Naive thymus-derived CD4-positive, alpha-beta T cell (primary cell): ENCODE data around the gene COX19. TPM values are rescaled to one million over a fixed set of nuclear protein-coding genes. Genes with fewer than 3 reads are reported as not detected.

Experiments
- ATAC-seq: fragments of 150-1000 bp; cut with Tn5 transposase; 2 replicates; pipeline ENCODE4 v1.10.0; 2021; ENCODE audit warnings: mild to moderate bottlenecking, moderate library complexity
- CTCF ChIA-PET: fragments of 350-600 bp; sonication (Branson Sonifier 250); formaldehyde crosslinking; loops from one replicate; lab custom pipeline; 2021; ENCODE audit warnings: antibody characterized with exemption; lab: Charles Lee
- POLR2A ChIA-PET: fragments of 350-600 bp; sonication (Branson Sonifier 250); formaldehyde crosslinking; loops from one replicate; lab custom pipeline; 2021; ENCODE audit warnings: antibody characterized with exemption, inconsistent platforms; lab: Charles Lee
- DNase-seq, 9 donors: peaks; one replicate each; pipeline versions ENCODE4 v3.0.0 to v3.0.0-alpha.2; 2020 to 2022; ENCODE audit warnings: mixed read lengths in 1 of 9
- H3K27ac ChIP-seq: one replicate; pipeline ENCODE4 v1.7.0; 2013; ENCODE audit warnings: mild to moderate bottlenecking, low read depth, low read length, moderate library complexity
- H3K27me3 ChIP-seq, 2 donors: one replicate each; pipeline ENCODE4 v1.7.0; 2013; ENCODE audit warnings: low read length in 2 of 2, mild to moderate bottlenecking in 2 of 2, moderate library complexity in 2 of 2; ENCODE audit not compliant: control insufficient read depth in 2 of 2, insufficient read depth in 2 of 2
- H3K36me3 ChIP-seq, 3 experiments: 1 replicate in 2 of 3; 2 replicates in 1 of 3; pipeline ENCODE4 v1.7.0; 2013; ENCODE audit warnings: low read length in 3 of 3, mild to moderate bottlenecking in 3 of 3, moderate library complexity in 1 of 3; ENCODE audit not compliant: insufficient read depth in 3 of 3, control insufficient read depth in 2 of 3
- H3K4me1 ChIP-seq, 2 donors: one replicate each; pipeline ENCODE4 v1.7.0; 2013; ENCODE audit warnings: low read length in 2 of 2, mild to moderate bottlenecking in 2 of 2, moderate library complexity in 1 of 2; ENCODE audit not compliant: control insufficient read depth in 2 of 2, insufficient read depth in 2 of 2
- H3K4me3 ChIP-seq: 2 replicates; pipeline ENCODE4 v1.7.0; 2013; ENCODE audit warnings: mild to moderate bottlenecking, low read length
- H3K9me3 ChIP-seq, 3 experiments: 1 replicate in 2 of 3; 2 replicates in 1 of 3; pipeline ENCODE4 v1.7.0; 2013; ENCODE audit warnings: low read length in 3 of 3; ENCODE audit not compliant: control insufficient read depth in 2 of 3
- H3K27ac Mint-ChIP-seq, 9 donors: one replicate each; pipeline ENCODE4 v1.8.0; 2020 to 2022; ENCODE audit warnings: mixed read lengths in 9 of 9, mild to moderate bottlenecking in 8 of 9, moderate library complexity in 5 of 9, inconsistent platforms in 2 of 9
- H3K27me3 Mint-ChIP-seq, 5 donors: one replicate each; pipeline ENCODE4 v1.8.0; 2021 to 2022; ENCODE audit warnings: mixed read lengths in 5 of 5, mild to moderate bottlenecking in 1 of 5
- H3K36me3 Mint-ChIP-seq, 5 donors: one replicate each; pipeline ENCODE4 v1.8.0; 2020 to 2022; ENCODE audit warnings: mixed read lengths in 5 of 5, mild to moderate bottlenecking in 3 of 5, inconsistent platforms in 1 of 5
- H3K4me1 Mint-ChIP-seq, 7 donors: one replicate each; pipeline ENCODE4 v1.8.0; 2020 to 2022; ENCODE audit warnings: mixed read lengths in 7 of 7, mild to moderate bottlenecking in 3 of 7, inconsistent platforms in 1 of 7
- H3K4me3 Mint-ChIP-seq, 10 donors: one replicate each; pipeline ENCODE4 v1.8.0; 2020 to 2022; ENCODE audit warnings: mild to moderate bottlenecking in 10 of 10, mixed read lengths in 10 of 10, moderate library complexity in 6 of 10, inconsistent platforms in 2 of 10
- H3K9me3 Mint-ChIP-seq, 11 donors: one replicate each; pipeline ENCODE4 v1.8.0; 2020 to 2022; ENCODE audit warnings: mixed read lengths in 11 of 11, mild to moderate bottlenecking in 4 of 11, inconsistent platforms in 1 of 11, moderate library complexity in 1 of 11
- intact Hi-C, 2 donors: fragments of 100-400 bp; cut with micrococcal nuclease; formaldehyde crosslinking; loops; one replicate each; pipeline ENCODE4 v1.15.1; 2023
- polyA plus RNA-seq, 2 donors: library from polyadenylated mRNA; unstranded; fragments of 300-500 nt; fragmentation: Illumina TruSeq; gene quantifications; one replicate each; pipeline ENCODE4 v1.2.3, GENCODE V29; 2021
- total RNA-seq, 6 experiments: library from RNA in 5 of 6; stranded (reverse) in 5 of 6; gene quantifications; 1 replicate in 5 of 6; 2 replicates in 1 of 6; pipeline ENCODE4 v1.2.3 and lab custom pipeline; 2021 to 2026

The COX19 gene
- total and polyA plus RNA-seq, 7 experiments from 2014 or later = 18.3 to 48.2 (median 45.1) TPM

DNA sequence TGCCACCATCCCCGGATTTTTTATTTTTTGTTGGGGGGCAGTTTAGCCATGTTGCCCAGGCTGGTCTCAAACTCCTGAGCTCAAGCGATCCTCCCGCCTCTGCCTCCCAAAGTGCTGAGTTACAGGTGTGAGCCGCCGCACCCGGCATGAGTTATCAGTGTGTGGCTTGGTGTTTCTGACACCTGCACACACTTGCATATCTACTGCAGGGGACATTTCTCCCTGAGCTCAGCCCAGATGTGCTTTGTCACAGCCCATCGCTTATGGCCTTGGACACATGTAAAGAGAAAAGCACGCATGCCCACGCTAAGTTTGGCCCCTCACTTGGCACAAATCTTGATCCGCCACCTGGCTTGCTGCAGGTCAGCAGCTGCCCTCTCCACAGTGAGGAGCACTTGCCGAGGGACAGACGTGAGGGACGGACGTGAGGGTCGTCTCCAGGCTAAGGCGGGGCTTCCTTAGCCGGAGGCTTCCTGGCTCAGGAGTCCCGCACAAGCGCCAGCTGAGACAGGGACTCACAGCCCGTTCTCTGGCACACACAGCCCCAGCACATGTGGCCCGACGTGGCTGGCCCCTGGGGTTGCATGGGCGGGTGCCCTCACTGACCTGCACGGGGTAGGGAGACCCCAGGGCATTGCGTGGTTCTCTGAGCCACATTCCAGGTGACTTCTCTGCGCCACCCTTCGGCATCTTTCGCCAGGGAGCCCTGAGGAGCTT, 19.4 kb upstream of the COX19 start:
- Mint-ChIP-seq H3K4me3 (no peak overlapping the region), H3K27ac (no peak overlapping the region), H3K27me3 (no peaks in the 10 kb centered on the region), H3K4me1 (peaks cover 0 to 6% (median 4%) of the 10 kb centered on the region in 7 donors), H3K36me3 (no peaks in the 10 kb centered on the region), H3K9me3 (no peaks in the 10 kb centered on the region)
- POLR2A ChIA-PET = interaction anchor here (3.5 kb wide), 1 partner anchor 71 kb away, joined by 25 read pairs; no protein-coding TSS in a partner anchor
- CTCF ChIA-PET = interaction anchor here (1.3 to 7.5 kb wide), 11 partner anchors 17 to 184 kb away, joined by 3 to 170 read pairs (median 7); partner anchors contain the start of genes COX19 and GPR146
- Histone ChIP-seq H3K27ac (no peak overlapping the region), H3K4me3 (no peak overlapping the region), H3K36me3 (peaks cover 0 to 31% (median 0%) of the 10 kb centered on the region in 3 experiments), H3K27me3 (no peaks in the 10 kb centered on the region), H3K4me1 (peaks cover 4 to 5% of the 10 kb centered on the region in 2 donors), H3K9me3 (no peaks in the 10 kb centered on the region)
- DNase-seq (no peak), ATAC-seq (no peak)
- intact Hi-C loops = loop anchor here in 1 of 2 donors (5.0 kb wide), 2 partner anchors 33 to 53 kb away; no protein-coding TSS in a partner anchor

- H3K4me3 ChIP-seq = no peak overlapping the region
- POLR2A ChIA-PET = interaction anchor here (0.6 to 3.5 kb wide), 9 partner anchors 18 to 176 kb away, joined by 3 to 25 read pairs (median 4); partner anchors contain the start of gene COX19
- Mint-ChIP-seq H3K36me3 (no peaks in the 10 kb centered on the region), H3K4me3 (peak overlapping the region in 1 of 10 donors; percentile 16), H3K9me3 (no peaks in the 10 kb centered on the region), H3K4me1 (peaks cover 0 to 6% (median 5%) of the 10 kb centered on the region in 7 donors), H3K27me3 (no peaks in the 10 kb centered on the region), H3K27ac (peak overlapping the region in 2 of 9 donors; percentile 28 to 51)
- H3K27ac ChIP-seq = no peak overlapping the region
- peak; percentile 100 for ATAC-seq
- DNase-seq = peak; percentile 78 to 90 (median 89)
- H3K36me3 ChIP-seq = peaks cover 0 to 21% (median 0%) of the 10 kb centered on the region in 3 experiments
- no peaks in the 10 kb centered on the region for H3K9me3 ChIP-seq
- no peaks in the 10 kb centered on the region for H3K27me3 ChIP-seq
- CTCF ChIA-PET = interaction anchor here (0.6 to 7.5 kb wide), 31 partner anchors 8 to 1415 kb away, joined by 3 to 170 read pairs (median 5); partner anchors contain the start of genes COX19 and GPR146
- intact Hi-C loops = loop anchor here (1.0 to 5.0 kb wide), 10 partner anchors 18 to 183 kb away; partner anchors contain the start of genes COX19 (in 1 of the 2) and GPR146 (in 1 of the 2)
- peaks cover 4 to 5% of the 10 kb centered on the region in 2 donors for H3K4me1 ChIP-seq
Observed at GRCh38 chr7:992709-993607, 17.6 kb upstream of the COX19 start.

DNA sequence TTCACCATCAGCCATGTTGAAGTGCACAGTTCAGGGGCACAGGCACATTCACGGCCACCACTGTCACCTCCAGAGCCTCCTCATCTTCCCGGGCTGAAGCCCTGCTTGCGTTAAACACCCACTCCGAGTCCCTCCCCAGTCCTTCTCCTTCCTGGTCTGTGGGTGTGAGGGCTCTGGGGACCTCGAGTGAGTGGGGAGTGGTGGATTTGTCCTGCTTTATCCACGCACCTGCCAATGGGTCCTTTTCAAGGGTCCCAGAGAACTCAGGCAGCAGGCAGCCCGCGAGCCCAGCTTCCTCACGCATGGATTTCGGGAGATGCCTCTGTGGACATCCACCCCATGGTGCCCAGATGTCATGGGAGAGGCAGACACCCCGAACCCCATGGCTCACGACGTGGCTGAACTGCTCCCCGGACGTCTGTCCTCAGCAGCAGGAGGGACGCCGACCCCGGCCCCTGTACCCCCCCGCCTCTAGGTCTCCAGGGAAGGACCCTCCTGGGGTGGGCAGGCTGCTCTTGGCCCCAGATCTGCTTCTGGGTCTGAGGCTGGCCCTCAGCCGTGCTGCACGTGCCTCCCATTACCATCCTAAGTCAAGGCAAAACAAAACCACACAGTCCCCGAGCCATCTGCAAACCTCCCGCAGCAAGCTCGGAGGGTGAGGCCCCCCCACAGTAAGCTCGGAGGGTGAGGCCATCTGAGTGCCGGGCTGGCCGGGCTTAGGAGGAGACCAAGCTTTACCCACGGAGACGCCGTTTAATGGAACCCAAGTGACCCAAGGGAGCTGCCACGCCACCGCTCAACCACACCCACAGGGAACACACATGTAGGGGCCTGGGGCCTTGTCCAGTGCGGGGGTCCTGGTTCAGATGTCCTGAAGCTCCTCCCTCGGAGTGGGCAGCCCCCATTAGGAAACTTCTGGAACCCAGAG, 16.6 kb upstream of the COX19 start:
- H3K27me3 ChIP-seq = no peaks in the 10 kb centered on the region
- no peak overlapping the region for H3K27ac ChIP-seq
- POLR2A ChIA-PET = interaction anchor here (0.7 to 3.5 kb wide), 4 partner anchors 17 to 74 kb away, joined by 3 to 25 read pairs (median 4); partner anchors contain the start of gene COX19
- Mint-ChIP-seq H3K27ac (no peak overlapping the region), H3K27me3 (no peaks in the 10 kb centered on the region), H3K4me1 (peaks cover 0 to 6% (median 5%) of the 10 kb centered on the region in 7 donors), H3K4me3 (no peak overlapping the region), H3K36me3 (no peaks in the 10 kb centered on the region), H3K9me3 (no peaks in the 10 kb centered on the region)
- no peak for ATAC-seq
- H3K36me3 ChIP-seq = peaks cover 0 to 11% (median 0%) of the 10 kb centered on the region in 3 experiments
- no peaks in the 10 kb centered on the region for H3K9me3 ChIP-seq
- intact Hi-C loops = loop anchor here in 1 of 2 donors (5.0 kb wide), 2 partner anchors 35 to 55 kb away; no protein-coding TSS in a partner anchor
- H3K4me1 ChIP-seq = peaks cover 4 to 5% of the 10 kb centered on the region in 2 donors
- H3K4me3 ChIP-seq = no peak overlapping the region
- CTCF ChIA-PET = interaction anchor here (0.6 to 7.5 kb wide), 20 partner anchors 10 to 342 kb away, joined by 3 to 170 read pairs (median 6); partner anchors contain the start of genes COX19 and GPR146
- DNase-seq = no peak

- intact Hi-C loops = loop anchor here in 1 of 2 donors (5.0 kb wide), 2 partner anchors 36 to 56 kb away; no protein-coding TSS in a partner anchor
- Mint-ChIP-seq H3K27ac (no peak overlapping the region), H3K4me1 (peaks cover 0 to 6% (median 5%) of the 10 kb centered on the region in 7 donors), H3K27me3 (peaks cover 0 to 4% (median 3%) of the 10 kb centered on the region in 5 donors), H3K9me3 (no peaks in the 10 kb centered on the region), H3K4me3 (no peak overlapping the region), H3K36me3 (no peaks in the 10 kb centered on the region)
- ChIA-PET CTCF (interaction anchor here (2.6 to 7.5 kb wide), 3 partner anchors 16 to 77 kb away, joined by 11 to 170 read pairs (median 19); partner anchors contain the start of gene COX19), POLR2A (no interaction called here)
- DNase-seq (no peak), ATAC-seq (no peak)
- H3K36me3 ChIP-seq = peaks cover 0 to 5% (median 0%) of the 10 kb centered on the region in 3 experiments
- peaks cover 4 to 5% of the 10 kb centered on the region in 2 donors for H3K4me1 ChIP-seq
- peaks cover 0 to 4% of the 10 kb centered on the region in 2 donors for H3K27me3 ChIP-seq
- H3K9me3 ChIP-seq = no peaks in the 10 kb centered on the region
- no peak overlapping the region for H3K4me3 ChIP-seq
- H3K27ac ChIP-seq = no peak overlapping the region
Observed at GRCh38 chr7:990933-991728, 15.8 kb upstream of the COX19 start.

DNA sequence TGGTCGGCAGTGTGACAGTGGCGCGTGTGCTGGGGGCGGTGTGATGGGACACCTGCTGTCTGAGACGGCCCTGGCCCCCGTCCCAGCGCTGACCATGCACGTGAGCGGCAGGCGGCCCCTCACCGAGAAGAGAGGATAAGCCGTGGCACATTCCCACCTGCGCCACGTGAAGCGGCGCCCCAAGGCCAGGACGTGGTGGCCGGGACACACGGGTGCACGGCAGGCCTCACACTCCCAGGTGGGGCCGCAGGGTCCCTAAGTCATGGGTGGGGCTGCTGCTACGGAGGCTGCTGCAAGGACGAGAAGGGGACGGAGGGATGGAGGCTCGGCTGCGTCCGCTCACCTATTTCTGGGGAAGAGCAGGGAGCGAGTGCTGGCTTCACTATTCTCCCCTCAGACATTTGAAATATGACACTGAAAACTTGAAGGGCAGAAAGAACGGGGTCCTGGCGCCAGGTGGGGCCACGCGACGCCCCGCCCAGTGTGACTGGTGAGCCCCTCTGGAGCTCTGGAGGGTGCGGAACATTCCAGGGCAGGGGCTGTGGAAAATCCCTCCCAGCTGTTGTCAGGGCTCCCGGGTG, 15.1 kb upstream of the COX19 start:
- Histone ChIP-seq H3K9me3 (no peaks in the 10 kb centered on the region), H3K36me3 (no peaks in the 10 kb centered on the region), H3K27ac (no peak overlapping the region), H3K4me3 (no peak overlapping the region), H3K4me1 (peaks cover 4 to 5% of the 10 kb centered on the region in 2 donors), H3K27me3 (peaks cover 0 to 4% of the 10 kb centered on the region in 2 donors)
- DNase-seq = no peak
- Mint-ChIP-seq H3K9me3 (no peaks in the 10 kb centered on the region), H3K36me3 (no peaks in the 10 kb centered on the region), H3K27me3 (peaks cover 0 to 9% (median 4%) of the 10 kb centered on the region in 5 donors), H3K27ac (no peak overlapping the region), H3K4me3 (no peak overlapping the region), H3K4me1 (peaks cover 3 to 6% (median 5%) of the 10 kb centered on the region in 7 donors)
- intact Hi-C loops = loop anchor here in 1 of 2 donors (5.0 kb wide), 2 partner anchors 37 to 57 kb away; no protein-coding TSS in a partner anchor
- ATAC-seq = no peak
- ChIA-PET CTCF (interaction anchor here (7.5 kb wide), 1 partner anchor 75 kb away, joined by 170 read pairs; no protein-coding TSS in a partner anchor), POLR2A (no interaction called here)
